Astrocyte of the spinal cord (primary cell): ENCODE data around the gene GSG1L.
"Not testable (repeated sequence)": the region's sequence is repeated elsewhere in the genome, so short reads cannot be mapped to it uniquely, and the experiment has no call there.

Experiments
- DNase-seq: peaks from one replicate; pipeline ENCODE4 v3.0.0; 2011; ENCODE audit warnings: low read depth, low spot score
- H3K4me3 ChIP-seq: 2 replicates; pipeline ENCODE4 v1.5.1; 2011; ENCODE audit warnings: low read depth, mild to moderate bottlenecking, low read length, moderate library complexity
- in situ Hi-C: cut with HindIII; loops from 2 replicates; pipeline ENCODE4 v1.10.0; 2017; ENCODE audit warnings: low sequenced_read_pairs
- TF ChIP-seq, protein P1 (sequence below): IDR thresholded peaks from 2 replicates; pipeline ENCODE4 v1.5.1; 2012; ENCODE audit warnings: low read depth, mild to moderate bottlenecking, low read length, inconsistent platforms

Gene GSG1L

DNA sequence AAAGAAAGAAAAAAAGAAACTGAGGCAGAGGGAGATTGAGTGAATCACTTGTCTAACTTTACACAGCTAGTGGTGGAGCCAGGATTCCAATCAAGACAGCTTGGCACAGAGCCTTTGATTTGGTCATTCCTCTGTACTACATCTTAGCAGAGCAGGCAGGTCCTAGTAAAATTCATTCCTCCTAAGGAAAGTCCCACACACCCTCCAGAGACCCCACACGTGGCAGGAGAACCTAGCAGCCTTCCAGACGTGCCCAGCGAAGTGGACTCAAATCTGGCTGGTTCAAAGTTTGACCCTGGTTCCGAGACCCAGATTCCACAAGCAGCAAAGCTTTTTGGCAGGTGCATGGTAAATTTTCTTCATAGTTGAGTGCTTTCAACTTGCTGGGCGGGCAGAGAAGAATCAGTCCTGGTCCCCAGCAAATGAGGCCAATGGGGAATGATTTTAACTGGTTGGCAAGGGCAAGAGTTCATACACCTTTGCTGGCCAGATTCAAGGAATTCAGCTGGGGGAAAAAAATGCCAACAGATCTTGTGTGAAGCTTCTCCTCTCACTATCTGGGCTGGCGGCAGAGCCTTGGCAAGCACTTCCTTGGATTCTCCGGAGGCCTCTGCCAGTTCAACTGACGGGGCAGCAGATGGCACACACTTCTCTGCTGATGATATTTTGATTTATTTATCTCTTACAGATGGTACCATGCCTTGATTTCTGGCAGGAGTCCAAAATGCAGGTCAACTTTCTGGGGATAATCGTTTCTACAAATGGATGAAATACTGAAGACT lies 82.4 kb downstream of the GSG1L start:
- in situ Hi-C loops = no loop called here
- no peak for DNase-seq
- no peak overlapping the region for H3K4me3 ChIP-seq
- TF ChIP-seq, protein P1, sequence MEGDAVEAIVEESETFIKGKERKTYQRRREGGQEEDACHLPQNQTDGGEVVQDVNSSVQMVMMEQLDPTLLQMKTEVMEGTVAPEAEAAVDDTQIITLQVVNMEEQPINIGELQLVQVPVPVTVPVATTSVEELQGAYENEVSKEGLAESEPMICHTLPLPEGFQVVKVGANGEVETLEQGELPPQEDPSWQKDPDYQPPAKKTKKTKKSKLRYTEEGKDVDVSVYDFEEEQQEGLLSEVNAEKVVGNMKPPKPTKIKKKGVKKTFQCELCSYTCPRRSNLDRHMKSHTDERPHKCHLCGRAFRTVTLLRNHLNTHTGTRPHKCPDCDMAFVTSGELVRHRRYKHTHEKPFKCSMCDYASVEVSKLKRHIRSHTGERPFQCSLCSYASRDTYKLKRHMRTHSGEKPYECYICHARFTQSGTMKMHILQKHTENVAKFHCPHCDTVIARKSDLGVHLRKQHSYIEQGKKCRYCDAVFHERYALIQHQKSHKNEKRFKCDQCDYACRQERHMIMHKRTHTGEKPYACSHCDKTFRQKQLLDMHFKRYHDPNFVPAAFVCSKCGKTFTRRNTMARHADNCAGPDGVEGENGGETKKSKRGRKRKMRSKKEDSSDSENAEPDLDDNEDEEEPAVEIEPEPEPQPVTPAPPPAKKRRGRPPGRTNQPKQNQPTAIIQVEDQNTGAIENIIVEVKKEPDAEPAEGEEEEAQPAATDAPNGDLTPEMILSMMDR = no peak

DNA sequence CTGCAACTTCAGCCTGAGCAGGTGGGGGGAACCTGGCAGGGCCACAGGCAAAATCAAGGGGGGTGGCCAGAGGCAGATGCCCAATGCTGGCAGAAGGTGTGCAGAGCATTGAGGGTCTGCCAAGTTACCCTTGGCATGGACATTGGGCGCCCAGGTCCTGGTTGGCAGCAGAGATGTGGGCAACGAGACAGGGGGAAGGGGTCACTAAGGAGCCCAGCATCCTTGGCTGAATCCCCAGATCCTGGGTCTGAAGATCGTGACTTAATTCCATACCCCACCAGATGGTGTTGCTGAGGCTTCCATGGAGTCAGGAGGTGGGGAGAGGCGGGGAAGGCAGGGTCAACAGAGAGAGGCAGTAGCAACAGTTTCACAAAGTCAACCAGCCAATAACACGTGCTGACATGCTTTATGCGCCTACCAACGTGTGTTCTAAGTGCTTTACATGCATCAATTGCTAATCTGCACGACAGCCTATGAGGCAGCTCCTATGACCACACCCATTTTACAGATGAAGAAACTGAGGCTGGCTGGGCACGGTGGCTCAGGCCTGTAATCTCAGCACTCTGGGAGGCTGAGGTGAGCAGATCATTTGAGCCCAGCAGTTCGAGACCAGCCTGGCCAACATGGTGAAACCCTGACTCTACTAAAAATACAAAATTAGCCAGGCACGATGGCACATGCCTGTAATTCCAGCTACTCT lies 83.3 kb downstream of the GSG1L start:
- no peak overlapping the region for H3K4me3 ChIP-seq
- in situ Hi-C loops = no loop called here
- DNase-seq = no peak
- TF ChIP-seq, protein P1 = no peak

DNA sequence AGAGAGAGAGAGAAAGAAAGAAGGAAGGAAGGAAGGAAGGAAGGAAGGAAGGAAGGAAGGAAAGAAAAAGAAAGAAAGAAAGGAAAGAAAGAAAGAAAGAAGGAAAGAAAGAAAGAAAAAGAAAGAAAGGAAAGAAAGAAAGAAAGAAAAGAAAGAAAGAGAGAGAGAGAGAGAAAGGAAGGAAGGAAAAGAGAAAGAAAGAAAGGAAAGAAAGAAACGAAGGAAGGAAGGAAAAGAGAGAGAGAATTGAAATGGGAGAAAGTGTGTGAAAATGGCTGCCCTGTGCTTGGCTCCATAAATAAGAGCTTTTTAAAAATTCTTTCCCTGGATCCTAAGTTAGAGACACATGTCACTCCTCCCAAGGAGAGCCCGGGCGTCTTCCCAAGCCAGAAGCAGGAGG lies 83.8 kb downstream of the GSG1L start:
- DNase-seq, H3K4me3 ChIP-seq, in situ Hi-C loops: not testable (repeated sequence)

DNA sequence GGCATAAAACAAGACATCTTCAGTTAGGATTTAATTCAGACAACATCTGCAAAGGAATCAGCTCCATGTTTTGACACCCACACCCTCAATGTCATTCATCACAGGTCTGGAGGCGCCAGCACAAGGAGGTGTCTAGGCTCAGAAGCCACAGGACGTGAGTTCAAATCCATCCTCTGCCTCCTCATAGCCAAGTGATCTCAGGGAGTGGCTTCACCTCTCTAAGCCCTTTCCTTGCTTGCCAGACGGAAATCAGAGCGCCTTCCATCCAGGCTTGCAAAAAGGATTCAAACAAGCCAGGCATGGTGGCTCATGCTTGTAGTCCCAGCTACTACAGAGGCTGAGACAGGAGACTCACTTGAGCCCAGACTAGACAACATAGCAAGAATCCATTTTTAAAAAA lies 84.6 kb downstream of the GSG1L start:
- TF ChIP-seq, protein P1 = no peak
- no peak for DNase-seq
- in situ Hi-C loops = no loop called here
- H3K4me3 ChIP-seq = no peak overlapping the region

DNA sequence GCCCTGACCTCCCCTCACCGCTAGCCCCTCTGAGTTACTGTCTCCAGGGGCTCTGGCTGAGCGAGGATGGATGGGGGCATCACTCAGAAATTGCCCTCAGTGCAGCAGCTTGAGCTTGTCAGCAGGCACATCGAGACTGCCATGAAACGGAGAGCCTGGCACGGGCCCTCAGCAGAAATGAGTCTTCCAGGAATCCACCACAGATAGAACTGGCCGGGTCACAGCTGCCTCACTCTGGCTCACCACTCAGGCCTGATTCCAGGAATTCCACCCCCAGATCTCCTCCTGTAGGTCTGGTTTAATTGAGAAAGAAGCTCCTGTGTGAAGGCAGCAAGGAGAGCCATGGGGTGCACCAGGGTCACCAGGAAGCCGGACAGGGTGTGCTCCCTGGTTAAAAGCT lies 85.5 kb downstream of the GSG1L start:
- TF ChIP-seq, protein P1 = no peak
- no peak for DNase-seq
- in situ Hi-C loops = no loop called here
- no peak overlapping the region for H3K4me3 ChIP-seq

DNA sequence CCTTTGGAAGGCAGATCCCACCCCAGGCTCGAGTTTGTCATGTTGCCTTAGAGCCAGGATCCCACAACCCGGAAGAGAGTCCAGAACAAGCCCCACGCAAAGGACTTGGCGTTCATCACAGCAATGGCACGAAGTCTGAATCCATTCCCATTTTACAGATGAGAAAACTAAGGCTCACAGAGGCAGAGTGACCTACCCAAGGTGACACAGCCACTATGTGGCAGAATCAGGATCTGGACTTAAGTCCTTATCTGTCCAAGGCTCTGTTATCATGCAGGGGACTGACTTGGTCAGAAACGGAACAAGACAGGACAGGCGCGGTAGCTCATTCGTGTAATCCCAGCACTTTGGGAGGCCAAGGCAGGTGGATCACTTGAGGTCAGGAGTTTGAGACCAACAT lies 86.5 kb downstream of the GSG1L start:
- no peak for DNase-seq
- no peak overlapping the region for H3K4me3 ChIP-seq
- in situ Hi-C loops = no loop called here
- TF ChIP-seq, protein P1 = no peak

DNA sequence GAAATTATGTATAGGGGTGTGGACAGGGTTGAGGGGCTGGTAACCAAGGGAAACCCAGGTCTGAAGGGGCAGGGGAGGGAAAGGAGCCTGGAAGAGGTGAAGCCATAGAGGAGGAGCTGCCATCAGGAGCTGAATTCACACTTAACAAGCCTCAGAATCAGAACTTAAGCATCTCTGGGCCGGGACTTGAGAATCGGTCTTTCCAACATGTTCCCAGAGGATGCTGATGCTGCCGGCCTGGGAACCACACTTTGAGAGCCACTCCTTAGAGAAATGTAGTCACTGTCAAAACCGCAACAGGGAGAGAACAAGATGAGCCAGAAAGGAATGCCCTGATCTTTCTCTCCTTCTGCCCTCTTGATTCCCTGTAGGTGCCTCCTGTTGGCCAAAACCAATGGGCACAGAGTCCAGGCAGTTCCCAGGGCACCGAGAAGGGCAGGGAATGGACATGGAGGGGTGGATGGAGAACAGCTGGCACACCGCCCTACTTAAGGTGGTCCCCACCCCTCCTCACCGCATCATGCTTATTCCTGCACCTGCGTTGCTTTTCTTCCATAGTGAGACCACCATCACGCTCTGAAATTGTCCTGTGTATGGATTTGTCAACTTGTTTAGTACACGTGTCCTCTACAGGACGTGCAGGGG lies 88.5 kb downstream of the GSG1L start:
- H3K4me3 ChIP-seq = no peak overlapping the region
- in situ Hi-C loops = no loop called here

More for the DNA sequence above, 88.5 kb downstream of the GSG1L start:
- TF ChIP-seq, protein P1 = no peak
- DNase-seq = no peak
